MM.1S (cell line): Measurements from ENCODE around the gene TMEM150B.

Experiments
- EZH2 ChIP-seq: fragments of 300-600 bp; sonication (generic); optimal IDR thresholded peaks from 2 replicates; pipeline ENCODE3; 2017; ENCODE audit warnings: low read depth, mild to moderate bottlenecking, antibody characterized with exemption, low read length, mixed read lengths
- EZH2phosphoT487 ChIP-seq: fragments of 300-600 bp; sonication (generic); IDR thresholded peaks from 2 replicates; pipeline ENCODE4 v1.6.1; 2018; ENCODE audit warnings: antibody characterized with exemption, low read length
- TF ChIP-seq, protein P1 (sequence below): fragments of 300-600 bp; sonication (generic); IDR thresholded peaks from 2 replicates; pipeline ENCODE4 v1.5.1; 2016; ENCODE audit warnings: antibody characterized with exemption, low read length, mixed read lengths

DNA sequence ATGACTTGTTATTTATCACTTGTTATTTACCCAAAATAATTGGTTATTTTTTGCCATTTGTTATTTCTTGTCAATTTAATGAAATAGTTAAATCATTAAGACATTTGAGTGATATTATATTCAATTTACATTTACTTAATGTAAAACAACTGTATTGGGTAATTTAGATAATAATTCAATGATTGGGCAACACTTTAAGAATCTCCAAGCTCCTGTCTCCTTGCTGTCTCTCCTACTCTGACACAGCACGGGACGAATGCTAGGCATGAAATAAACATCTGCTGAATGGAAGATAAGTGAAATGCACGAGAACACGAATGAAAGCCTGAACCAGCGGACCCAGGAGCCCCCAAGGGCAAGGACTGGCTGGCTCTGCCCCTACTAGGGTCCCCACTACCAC is 60.6 kb downstream of the TMEM150B start:
- TF ChIP-seq, protein P1, sequence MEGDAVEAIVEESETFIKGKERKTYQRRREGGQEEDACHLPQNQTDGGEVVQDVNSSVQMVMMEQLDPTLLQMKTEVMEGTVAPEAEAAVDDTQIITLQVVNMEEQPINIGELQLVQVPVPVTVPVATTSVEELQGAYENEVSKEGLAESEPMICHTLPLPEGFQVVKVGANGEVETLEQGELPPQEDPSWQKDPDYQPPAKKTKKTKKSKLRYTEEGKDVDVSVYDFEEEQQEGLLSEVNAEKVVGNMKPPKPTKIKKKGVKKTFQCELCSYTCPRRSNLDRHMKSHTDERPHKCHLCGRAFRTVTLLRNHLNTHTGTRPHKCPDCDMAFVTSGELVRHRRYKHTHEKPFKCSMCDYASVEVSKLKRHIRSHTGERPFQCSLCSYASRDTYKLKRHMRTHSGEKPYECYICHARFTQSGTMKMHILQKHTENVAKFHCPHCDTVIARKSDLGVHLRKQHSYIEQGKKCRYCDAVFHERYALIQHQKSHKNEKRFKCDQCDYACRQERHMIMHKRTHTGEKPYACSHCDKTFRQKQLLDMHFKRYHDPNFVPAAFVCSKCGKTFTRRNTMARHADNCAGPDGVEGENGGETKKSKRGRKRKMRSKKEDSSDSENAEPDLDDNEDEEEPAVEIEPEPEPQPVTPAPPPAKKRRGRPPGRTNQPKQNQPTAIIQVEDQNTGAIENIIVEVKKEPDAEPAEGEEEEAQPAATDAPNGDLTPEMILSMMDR, result no peak
- TF ChIP-seq EZH2 (no peak), EZH2phosphoT487 (no peak)
